M059J (cell line): ENCODE results near the gene TMPRSS11A. TPM values are rescaled to one million over a fixed set of nuclear protein-coding genes. Genes with fewer than 3 reads are reported as not detected.

ENCODE experiments used
- DNase-seq: peaks from one replicate; pipeline ENCODE4 v3.0.0-alpha.2; 2012; ENCODE audit warnings: low read depth
- total RNA-seq: library from RNA; depleted of rRNA; stranded (reverse); fragments of >200 nt; shearing (Covaris generic); gene quantifications from 2 replicates; pipeline ENCODE4 v1.2.3, GENCODE V29; 2014; rRNA removed

Gene TMPRSS11A
- total RNA-seq, 1 experiment from 2014 or later = not detected

DNA sequence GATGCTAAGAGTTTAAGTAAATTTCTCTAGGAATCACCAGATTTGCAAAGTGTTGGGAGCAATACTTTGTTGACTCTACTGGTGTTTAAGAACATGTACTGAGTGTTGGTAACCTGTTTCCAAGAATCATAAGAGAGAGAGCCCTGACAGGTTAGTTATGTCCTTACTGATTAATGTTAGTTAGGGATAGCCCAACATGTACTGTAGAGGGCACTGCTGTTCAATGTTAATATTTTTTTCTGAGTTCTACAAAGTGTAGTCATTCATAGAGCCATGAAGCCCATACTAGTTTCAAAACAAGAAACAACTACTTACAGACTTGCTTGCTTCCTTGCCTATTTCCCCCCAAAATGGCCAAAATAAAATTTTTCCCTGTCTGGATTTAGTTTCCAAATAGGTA, 91.4 kb downstream of the TMPRSS11A start:
- DNase-seq = peak; percentile 56

DNA sequence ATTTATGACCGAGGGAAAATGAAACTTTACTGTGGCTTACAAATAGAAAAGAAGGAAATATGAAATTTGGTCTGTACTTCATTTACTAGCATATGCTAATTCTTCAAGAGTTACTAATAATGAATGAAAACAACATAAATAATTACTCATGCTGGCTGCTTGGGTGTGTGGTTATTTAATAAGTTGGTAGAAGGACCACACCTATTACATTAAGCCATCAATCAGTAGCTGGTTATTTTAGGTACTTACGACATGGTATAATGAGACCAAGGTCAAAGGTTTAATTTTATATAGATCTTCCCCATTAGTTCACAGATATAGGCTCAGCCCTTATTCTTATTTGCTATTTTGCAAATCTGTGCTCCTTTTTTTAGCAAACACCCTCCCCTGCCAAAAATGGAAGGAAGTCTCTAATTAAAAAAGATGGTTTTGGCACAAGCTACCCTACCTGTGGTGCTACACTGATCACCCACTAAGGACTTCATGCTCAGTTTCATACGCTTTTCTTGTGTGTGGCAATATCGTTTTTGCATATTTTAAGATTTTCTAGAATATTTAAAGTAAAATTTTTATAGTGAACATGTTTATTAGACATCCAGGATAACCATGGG, 93.6 kb downstream of the TMPRSS11A start:
- no peak for DNase-seq

DNA sequence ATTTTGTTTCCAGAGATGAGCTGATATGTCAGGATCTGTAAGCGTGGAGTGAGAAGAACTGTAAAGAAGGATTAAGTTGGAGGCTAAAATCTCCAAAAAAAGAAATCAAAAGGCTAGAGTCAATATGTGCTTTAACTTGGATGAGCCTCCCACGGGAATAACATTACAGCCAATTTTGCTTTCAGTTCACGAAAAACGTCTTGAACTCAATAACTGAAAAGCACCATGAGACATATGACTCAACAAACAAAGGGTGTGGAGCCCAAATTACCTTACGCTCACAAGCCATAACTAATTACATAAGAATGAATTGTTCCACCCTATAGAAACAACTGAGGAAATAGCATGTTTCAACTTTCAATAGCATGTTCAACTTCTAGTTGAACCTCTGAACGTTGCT, 101.8 kb downstream of the TMPRSS11A start:
- peak; percentile 1 for DNase-seq

Other genes starting within 250 kb of the TMPRSS11A start
- gene GNRHR, start 209.1 kb downstream of the TMPRSS11A start, total RNA-seq = not detected in 2 replicates
- gene TMPRSS11D, start 79.5 kb downstream of the TMPRSS11A start, total RNA-seq = not detected in 2 replicates
- not detected in 2 replicates for gene TMPRSS11F, start 166.4 kb upstream of the TMPRSS11A start, total RNA-seq